ENCODE measurements around the gene COL4A3.
"Not testable (repeated sequence)": the region's sequence is repeated elsewhere in the genome, so short reads cannot be mapped to it uniquely, and the experiment has no call there.

The COL4A3 gene

DNA sequence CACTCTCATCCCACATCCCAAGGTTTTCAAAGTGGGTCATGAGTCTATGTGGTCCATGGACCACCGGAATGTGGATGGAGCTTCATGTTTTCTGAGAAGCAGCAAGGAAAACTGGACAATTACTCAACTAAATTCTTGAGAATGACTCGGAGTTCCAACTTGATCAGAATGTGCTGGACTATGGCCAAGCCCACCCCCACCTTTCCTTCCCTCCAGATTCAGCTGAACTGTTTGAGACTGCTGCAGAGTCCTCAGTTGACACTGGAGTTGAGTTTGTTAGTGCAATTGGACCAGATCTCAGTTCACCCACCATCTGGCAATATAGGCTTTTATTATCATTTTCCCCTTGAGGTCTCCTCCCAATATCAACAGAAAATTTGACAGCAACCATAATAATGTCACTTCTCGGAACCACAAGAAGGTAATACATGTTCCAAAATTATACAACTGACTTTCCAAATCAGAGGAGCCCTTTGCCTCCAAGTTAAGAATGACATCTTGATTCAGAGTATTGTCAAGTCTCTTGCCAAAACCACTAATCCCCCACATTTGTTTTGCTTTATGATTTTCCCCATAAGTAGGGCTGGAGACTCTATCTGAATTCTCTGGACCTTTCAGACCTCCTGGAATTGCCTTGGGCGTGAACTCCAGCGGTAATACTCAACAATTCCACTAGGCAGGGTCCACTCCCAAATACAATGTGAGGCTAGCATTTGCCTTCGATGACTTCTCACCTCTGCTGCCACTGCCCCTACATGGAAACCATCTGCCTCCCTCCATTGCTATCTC lies 9.2 kb upstream of the COL4A3 start:
- no peak for DNase-seq

DNA sequence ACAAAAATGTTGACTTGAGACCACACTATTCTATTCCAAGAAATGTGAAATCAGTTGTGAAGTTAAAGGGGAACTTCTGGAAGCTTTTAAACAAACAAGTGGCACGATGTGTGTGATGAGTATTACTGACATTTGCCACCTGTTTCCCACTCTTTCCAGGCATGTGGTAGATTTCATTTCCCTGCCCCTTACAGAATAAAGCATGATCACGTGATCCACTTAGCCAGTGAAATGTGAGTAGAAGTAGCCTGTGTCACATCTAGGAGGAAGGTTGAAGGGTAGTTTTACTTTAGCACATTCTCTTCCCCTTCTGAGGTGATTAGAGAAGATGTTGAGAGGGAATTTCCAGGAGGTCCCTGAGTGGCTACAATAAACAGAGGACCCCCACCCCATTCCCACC lies 4.3 kb upstream of the COL4A3 start:
- DNase-seq: no peak

DNA sequence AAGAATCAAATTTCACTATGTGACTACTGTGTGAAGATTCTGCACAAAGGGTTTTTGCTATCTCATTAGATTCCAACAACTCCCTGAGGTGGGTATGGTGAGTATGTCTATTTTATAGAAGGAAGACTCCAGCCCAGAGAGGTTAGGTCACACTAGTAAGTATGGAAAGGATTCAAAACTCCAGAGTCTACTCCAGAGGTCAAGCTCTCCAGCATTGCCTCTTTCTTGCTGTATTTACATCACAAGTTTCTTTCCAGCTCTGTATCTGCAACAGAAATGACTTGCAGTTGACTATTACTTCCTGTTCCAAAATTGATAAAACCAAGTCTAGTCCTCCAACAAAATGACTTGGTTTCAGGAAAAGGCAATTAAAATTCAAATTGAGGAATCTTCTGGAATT lies 2.5 kb upstream of the COL4A3 start:
- no peak for DNase-seq

DNA sequence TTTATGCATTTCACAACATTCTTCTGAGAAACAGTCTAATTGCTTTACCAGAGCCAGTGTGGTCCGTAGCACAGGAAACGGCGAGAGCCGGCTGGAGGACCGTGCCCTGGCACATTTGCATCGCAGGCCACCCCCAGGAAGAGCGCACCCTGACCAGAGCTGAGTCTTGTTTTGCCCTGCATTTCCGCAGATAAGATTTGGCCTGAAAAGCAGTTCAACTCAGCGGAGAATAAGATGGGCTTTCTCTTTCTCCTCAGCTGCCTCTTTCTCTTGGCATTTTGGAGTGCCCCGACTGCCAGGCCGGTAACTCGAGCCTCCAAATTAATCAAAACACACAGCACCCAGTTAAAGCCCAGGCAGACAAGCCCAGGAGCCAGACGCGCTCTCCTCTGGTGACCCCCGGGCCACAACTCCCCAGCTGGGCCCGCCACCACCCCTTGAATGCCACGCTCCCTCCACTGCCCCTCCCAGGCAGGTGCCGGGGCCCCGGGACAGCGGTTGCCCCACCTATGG lies 883 bp upstream of the COL4A3 start:
- DNase-seq: no peak

DNA sequence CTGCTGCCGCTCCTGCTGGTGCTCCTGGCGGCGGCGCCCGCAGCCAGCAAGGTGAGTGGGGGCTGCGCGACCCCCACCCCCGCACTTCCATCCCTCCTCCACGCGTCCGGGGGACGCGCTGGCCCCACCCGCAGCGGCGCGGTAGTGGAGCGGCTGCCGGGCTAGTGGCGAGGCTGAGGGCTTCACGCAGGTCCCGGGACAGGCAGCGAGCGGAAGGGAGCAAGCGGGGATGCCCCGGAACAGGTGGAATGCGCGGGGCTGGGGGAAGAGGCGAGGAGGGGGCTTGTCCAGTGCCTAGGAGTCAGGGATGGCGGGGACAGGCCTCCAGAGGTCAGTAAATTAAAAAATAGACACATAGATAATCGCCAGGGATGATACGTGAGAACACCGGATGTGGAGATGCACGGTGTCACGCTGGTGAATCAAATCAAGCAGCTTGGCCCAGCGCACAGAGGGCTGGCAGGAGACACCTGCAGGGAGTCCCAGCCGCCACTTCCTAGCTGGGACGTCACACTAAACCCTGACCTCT lies 403 bp downstream of the COL4A3 start:
- DNase-seq: peak in 1 of 56 donors; percentile 57

DNA sequence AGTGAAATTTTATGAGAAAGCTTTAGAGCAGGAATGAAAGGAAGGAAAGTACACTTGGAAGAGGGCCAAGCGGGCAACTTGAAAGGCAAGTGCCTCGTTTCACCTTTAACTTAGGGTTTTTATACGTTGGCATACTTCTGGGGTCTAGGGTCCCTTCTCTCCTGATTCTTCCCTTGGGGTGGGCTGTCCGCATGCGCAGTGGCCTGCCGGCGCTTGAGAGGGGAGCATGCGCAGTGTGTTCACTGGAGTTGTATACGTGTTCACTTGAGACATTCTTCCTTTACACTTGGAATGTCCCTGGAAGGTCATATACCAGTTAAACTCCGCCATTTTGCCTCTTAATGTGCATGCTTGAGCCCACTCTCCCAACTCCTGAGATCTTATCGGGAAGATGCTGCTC lies 7.4 kb downstream of the COL4A3 start:
- DNase-seq: not testable (repeated sequence)

DNA sequence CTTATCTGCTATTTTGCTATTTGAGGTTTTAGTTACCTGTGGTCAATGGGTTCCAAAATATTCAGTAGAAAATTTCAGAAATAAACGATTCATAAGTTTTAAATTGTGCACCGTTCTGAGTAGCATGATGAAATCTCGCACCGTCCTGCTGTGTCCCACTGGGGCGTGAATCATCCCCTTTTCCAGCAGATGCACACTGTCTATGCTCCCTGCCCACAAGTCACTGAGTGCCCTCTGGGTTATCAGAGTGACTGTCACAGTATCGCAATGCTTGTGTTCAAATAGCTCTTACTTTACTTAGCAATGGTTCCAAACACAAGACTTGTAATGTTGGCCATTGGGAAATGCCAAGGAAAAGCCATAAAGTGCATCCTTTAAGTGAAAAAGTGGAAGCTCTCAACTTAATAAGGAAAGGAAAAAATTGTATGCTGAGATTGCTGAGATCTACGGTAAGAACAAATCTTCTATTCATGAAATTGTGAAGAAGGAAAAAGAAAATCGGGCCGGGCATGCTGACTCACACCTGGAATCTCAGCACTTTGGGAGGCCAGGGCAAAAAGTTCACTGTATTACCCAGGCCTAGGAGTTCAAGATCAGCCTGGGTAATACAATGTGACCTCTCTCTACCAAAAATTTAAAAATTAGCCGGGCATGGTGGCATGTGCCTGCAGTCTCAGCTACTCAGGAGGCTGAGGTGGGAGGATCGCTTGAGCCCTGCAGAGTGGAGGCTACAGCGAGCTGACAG lies 13.3 kb downstream of the COL4A3 start:
- DNase-seq: no peak

DNA sequence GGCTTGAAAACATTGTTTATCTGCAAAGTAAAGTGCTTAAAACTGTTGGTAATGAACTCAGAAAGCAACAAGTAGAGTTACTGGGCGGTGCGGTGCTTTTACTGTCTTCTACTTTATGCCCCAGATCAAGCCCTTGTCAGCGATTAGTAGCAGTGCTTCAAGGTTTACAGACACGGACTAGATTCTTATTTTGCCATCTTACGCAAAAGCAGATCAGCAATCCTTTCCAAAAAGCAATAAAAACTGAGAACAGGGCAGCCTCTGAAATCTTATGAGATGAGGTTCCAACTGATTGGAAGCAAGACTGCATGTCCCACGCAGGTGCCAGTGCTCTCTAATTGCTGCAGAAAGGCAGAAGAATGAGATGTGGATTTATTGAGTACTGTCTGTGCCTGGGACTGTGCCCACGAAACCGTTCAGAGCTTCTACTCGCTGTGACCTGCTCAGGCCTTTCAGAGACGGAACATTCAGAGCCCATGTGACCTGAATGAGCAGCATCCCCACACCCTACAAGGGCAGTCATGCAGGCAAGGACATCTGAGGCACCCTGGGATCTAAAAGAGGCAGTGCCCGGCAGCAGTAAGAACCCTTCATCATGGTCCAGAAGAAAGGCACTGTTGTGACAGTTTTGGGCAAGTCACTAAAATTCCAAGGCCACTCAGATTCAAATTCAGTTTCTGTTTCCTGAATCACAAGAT lies 15.7 kb downstream of the COL4A3 start:
- DNase-seq: peak in 6 of 56 donors; percentile 2 to 24 (median 11)

DNA sequence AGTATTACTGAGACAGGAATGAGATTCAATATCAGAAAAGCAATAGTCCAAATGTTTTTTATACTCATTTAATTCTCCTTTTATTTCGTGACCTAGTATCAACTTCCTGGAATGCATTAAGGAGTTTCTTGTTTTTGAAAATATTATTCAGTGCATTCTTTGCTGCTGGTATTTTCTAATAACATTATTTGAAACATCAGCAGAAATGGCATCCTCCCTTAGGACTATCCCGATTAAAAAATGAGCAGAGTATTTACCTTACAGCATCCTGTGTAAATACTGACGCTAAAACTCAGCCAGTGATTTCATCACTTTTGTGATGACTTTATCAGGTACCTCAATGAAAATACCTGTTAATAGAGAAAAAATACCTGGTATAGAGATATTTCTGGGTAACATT lies 16.3 kb downstream of the COL4A3 start:
- no peak for DNase-seq

DNA sequence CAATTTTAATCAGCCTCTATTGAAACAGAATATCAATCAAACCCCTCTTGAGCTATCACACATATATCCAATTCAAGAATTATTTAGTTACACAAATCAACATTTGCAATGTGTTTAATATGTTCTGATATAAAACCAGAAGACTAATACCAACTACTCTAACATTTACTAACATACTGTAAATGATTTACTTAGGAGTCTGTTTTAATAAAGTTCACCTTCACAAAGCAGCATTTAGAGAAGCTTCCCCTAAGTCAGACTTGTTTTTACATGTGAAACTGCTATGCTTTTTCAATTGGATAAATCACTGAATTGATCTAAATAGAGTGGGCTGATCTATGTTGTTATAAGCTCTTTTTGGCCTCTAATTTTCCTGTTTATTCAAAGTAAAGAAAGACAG lies 18.3 kb downstream of the COL4A3 start:
- no peak for DNase-seq

DNA sequence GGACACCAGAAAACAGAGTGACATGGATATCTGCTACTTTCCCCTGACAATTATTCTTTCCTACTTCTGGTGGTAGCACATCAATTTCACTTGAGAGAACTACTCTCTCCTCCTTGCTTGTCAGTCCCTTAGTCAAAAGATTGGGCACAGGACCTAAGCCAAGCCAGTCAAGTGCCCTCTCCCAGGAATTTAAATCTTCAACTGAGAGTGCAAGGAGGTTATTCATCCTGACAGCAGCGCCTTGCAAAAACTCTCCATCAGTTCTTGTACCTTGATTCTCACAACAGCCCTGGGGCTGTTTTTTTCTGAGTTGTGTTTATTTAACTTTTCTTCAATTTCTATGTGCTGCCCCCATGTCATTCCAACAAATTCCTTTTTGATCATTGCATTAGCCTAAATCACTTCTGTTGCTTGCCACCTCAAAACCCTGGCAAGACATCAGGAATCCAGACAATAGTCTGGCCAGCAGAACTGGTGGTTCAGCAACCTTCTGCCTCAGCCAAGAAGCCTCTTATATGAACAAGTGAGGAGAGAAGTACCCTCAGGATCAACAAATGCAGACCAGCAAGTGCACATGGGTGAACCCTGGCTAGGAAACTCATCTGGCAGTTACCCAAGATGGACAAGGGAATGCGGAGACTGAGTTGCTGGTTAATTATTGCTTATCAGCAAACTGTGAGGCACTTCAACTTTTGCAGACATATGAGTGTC lies 19.4 kb downstream of the COL4A3 start:
- no peak for DNase-seq

DNA sequence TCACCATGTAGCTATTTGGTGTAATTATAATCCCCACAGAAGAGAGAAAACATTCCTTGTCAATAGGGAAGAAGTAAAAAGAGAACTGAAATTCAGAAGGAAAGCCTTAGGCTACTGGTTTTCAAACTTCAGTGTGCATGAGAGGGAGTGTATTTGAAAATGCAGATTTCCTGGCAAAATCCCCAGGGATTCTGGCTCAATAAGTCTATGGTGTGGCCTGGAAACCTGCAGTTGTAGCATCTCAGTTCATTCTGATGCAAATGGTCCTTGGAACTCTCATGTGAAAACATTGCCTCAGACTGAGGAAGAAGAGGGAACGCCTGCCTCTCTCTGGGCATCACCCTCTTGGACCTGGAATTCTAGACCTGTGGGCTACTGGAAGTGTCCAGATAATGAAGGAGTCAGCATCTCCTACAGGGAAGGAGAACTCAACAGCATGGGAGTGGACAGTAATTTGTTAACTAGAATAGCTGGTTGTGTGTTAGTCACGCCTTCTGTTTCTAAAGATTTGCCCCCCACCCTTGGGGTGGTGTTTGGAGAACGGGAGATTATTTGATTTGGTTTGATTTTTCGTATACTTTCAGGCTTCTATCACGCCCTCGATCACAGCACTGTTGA lies 21.3 kb downstream of the COL4A3 start:
- no peak for DNase-seq

DNA sequence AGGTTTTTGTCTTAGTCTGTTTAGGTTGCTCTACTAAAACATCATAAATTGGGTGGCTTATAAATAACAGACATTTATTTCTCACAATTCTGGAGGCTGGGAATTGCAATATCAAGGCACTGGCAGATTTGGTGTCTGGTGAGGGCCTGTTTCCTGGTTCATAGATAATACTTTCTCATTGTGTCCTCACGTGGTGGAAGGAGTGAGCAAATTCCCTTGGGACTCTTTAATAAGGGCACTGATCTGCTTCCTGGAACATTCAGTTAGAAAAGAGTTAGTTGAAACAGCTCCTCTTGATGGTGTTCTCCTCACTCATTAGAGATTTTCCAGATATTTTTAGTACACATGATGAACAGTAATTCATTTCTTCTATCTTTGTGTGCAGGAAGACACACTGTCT lies 22.3 kb downstream of the COL4A3 start:
- no peak for DNase-seq

DNA sequence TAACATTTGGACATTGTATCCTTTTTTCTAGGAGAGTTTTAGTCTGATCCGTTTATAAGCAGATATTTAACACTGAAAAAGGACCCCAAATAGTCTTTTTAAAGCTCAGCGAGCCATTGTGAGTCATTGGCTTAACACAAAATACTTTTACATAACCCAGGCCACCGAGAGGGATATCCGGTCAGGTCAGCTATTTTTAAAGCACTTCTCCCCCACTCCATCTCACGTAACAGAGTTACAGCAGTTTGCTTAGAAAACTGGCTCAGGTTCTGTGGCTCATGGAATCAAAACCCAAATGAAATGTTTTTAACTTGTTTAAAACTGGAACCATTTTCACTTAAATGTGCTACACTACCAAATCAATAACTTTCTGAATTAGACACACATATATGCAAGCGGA lies 23.9 kb downstream of the COL4A3 start:
- DNase-seq: no peak

DNA sequence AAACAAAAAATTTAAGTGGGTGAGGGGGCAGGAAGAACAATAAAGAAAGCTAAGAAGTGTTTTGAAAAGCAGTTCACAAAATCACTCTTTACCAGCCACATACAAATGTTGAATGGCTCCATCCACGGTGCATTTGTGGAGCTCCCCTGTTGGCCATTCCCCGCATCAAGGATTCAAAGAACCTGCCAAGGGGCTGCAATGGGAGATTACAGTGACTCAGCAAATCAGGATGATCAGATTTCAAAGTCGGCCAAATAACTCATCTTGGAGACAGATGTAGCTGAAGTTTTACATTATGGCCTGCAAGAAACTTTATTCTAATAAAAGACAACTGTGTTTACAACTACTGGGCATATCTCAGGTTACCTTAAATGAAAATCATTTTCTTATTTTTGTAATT lies 26.9 kb downstream of the COL4A3 start:
- no peak for DNase-seq

DNA sequence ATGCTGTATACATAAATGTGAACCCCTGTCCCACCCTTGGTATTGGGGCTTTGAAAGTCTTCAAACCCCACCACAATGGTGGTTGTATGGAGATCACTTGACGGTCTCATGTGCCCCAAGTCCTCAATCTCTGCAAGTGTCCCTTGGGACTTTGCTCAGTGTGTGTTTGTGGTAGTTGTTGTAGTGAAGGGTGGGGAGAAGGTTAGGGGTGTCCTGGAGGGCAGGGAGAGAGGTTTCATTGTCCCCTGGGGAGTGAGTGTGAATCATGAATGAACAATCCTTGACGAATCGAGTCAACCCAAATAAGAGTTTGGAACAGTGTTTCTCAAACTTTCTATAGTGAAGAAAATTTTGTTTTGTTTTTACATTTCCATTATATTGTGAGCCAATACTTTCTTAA lies 28.1 kb downstream of the COL4A3 start:
- DNase-seq: no peak

DNA sequence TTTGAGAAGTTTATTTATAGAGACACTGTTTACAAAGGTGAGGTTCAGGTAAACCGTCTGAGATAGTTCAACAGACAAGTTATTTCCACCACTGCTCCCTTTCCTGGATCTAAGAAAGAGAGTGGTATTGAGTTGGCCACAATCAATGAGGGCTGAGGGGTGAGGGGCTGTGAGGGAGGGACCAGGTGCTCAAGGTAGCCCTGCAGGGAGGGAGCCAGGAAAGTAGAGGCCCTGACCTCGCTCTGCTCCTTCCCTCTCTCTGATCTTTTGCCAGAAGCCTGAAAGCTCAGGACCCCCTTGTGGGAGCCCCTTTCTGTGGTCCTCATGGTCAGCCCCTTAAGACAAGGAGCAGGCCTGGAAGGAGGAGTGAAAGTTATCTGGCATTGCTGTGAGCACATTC lies 29.8 kb downstream of the COL4A3 start:
- no peak for DNase-seq

DNA sequence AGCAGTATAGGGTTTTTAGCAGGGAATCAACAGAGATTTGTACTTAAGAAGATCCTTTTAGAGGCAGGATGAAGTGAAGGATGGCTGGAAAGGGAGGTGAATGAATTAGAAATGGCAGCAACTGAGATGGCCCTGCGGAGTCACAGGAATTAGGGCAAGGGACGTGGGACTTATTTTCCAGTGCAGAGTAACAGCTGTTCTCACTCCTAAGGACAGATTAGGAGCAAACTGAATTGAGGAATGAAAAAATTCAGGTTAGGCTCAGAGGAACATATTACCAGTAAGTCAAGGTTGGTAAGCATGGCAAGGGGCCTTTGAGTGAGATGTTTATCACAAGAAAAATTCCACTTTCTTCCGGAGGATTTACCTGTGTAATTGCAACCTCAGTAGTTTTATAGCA lies 34.4 kb downstream of the COL4A3 start:
- no peak for DNase-seq

DNA sequence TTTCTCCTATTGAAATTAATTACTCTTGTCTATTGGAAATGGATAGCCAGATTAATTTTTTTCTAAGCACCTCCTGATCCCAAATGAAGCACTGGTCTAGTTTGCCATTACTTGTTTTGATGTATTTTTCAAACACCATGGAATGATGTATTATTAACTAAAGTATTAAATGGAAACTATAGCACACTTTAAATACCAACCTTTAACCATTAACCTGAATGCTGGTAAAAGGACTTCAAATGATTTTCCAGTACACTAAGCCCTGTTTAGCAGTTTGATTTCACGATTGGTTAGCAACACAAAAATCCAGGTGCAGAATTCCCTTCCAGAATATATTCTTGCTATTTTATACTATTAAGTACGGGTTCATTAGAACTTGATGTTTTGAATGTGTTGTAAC lies 37.3 kb downstream of the COL4A3 start:
- no peak for DNase-seq

DNA sequence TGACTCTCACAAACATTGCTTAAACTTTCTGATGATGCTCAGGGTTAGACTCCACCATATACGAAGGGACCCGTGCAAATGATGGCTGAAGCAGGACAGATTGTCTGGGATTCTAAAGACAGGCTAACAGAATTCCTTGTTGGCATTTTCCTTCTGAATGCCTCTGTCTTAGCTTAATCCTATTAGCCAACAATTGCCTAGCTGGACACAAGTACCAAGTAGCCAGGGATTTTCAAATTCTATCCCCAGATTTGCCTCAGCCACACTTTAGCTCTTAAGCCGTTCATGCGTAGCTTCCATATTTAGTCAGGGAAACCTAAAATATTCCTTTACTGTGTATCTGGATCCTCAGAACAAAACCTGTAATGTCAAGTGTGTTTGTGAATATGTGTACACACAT lies 40.0 kb downstream of the COL4A3 start:
- DNase-seq: no peak

DNA sequence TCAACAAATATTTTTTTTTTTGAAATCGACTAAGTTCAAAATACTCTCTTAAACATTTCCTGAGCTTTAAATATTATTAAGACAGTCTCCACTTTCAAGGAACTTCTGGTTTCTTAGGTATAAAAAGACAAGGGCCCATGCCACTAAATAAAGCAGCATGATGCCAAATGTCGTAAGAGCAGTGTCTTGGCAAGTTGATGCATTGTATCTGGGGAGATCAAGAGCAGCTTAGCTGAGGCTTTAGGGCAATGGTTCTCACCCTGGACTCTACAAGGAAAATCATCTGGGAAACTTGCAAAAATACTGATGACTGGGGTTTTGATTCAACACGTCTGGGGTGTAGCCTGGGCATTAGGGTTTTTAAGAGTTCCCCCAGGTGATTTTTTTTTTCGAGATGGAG lies 41.3 kb downstream of the COL4A3 start:
- no peak for DNase-seq
